Adrenal gland (tissue), 5 donors: Measurements from ENCODE around the gene FYN.

Source experiments
- CTCF ChIP-seq, 6 experiments: fragments of 450-650 bp in 4 of 6; fragments of 200-600 bp in 2 of 6; sonication (generic) in 1 of 6; IDR thresholded peaks; 1 replicate in 5 of 6; 2 replicates in 1 of 6; pipeline versions ENCODE4 v1.5.1 to v1.8.0; 2016 to 2021; ENCODE audit warnings: antibody characterized with exemption in 6 of 6, mild to moderate bottlenecking in 2 of 6, moderate library complexity in 1 of 6
- POLR2A ChIP-seq, 2 donors: fragments of 450-650 bp; IDR thresholded peaks; one replicate each; pipeline ENCODE4 v1.6.1; 2017; ENCODE audit warnings: antibody characterized with exemption in 2 of 2, mild to moderate bottlenecking in 2 of 2, moderate library complexity in 1 of 2
- donor health status: DM: no; HTN: no; CAD: no.

GRCh38 chr6:111658462-111659154 is 214.6 kb downstream of the FYN start:
- TF ChIP-seq POLR2A (IDR thresholded peaks at IDR 0.05) (no peak), CTCF (IDR thresholded peaks at IDR 0.05) (no peak)
